NCI-H1048 (cell line): ENCODE results near the gene ESYT2.

ENCODE experiments used
- DNase-seq: peaks from one replicate; lab custom pipeline; 2025; lab: John Stamatoyannopoulos, UW

ESYT2 gene

GRCh38 chr7:158745057-158745715 lies 84.1 kb downstream of the ESYT2 start:
- no peak for DNase-seq

GRCh38 chr7:158744070-158744469 lies 85.2 kb downstream of the ESYT2 start:
- no peak for DNase-seq

- DNase-seq: no peak
Measured at GRCh38 chr7:158743219-158743618, 86.1 kb downstream of the ESYT2 start.

- no peak for DNase-seq
Measured at GRCh38 chr7:158742065-158742821, 87.1 kb downstream of the ESYT2 start.

- DNase-seq: no peak
Measured at GRCh38 chr7:158741294-158741666, 88.0 kb downstream of the ESYT2 start.

GRCh38 chr7:158740657-158741293 lies 88.5 kb downstream of the ESYT2 start:
- no peak for DNase-seq

GRCh38 chr7:158740013-158740656 lies 89.2 kb downstream of the ESYT2 start:
- DNase-seq: no peak

GRCh38 chr7:158738841-158739240 lies 90.5 kb downstream of the ESYT2 start:
- no peak for DNase-seq

- no peak for DNase-seq
Measured at GRCh38 chr7:158737064-158737695, 92.1 kb downstream of the ESYT2 start.

GRCh38 chr7:158735935-158736334 lies 93.4 kb downstream of the ESYT2 start:
- DNase-seq: no peak

- no peak for DNase-seq
Measured at GRCh38 chr7:158734861-158735260, 94.4 kb downstream of the ESYT2 start.

GRCh38 chr7:158733775-158734494 lies 95.4 kb downstream of the ESYT2 start:
- DNase-seq: no peak

- DNase-seq: no peak
Measured at GRCh38 chr7:158733220-158733519, 96.1 kb downstream of the ESYT2 start.

GRCh38 chr7:158732494-158733219 lies 96.7 kb downstream of the ESYT2 start:
- DNase-seq: no peak

- no peak for DNase-seq
Measured at GRCh38 chr7:158731761-158732160, 97.5 kb downstream of the ESYT2 start.

GRCh38 chr7:158730383-158731346 lies 98.6 kb downstream of the ESYT2 start:
- DNase-seq: no peak

GRCh38 chr7:158729646-158730382 lies 99.5 kb downstream of the ESYT2 start:
- DNase-seq: no peak

GRCh38 chr7:158728911-158729645 lies 100.2 kb downstream of the ESYT2 start:
- DNase-seq: no peak
